GM19238 (cell line): Measurements from ENCODE around the gene MYO5C.

Experiments
- DNase-seq: peaks from one replicate; pipeline ENCODE4 v3.0.0; 2011; ENCODE audit warnings: low spot score; ENCODE audit not compliant: insufficient read length

Gene MYO5C

DNA sequence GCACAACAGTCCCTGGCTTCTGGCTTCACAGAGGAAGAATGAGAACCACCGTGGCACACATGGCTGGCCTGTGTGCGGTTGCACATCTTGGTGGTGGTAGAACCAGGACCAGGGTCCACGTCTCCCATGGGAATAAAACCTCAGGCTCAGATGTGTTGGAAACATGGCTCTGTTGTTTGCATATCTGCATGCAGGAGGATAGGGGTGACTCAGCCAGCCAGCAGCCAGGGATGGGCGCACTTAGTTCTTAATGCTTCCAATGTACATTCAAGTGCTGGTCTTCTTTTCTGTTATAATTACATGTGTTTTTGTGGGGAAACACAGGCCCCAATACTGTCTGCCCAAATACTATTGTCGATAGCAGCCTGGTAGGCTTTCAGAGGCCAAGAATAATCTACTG lies 147.2 kb downstream of the MYO5C start:
- no peak for DNase-seq

DNA sequence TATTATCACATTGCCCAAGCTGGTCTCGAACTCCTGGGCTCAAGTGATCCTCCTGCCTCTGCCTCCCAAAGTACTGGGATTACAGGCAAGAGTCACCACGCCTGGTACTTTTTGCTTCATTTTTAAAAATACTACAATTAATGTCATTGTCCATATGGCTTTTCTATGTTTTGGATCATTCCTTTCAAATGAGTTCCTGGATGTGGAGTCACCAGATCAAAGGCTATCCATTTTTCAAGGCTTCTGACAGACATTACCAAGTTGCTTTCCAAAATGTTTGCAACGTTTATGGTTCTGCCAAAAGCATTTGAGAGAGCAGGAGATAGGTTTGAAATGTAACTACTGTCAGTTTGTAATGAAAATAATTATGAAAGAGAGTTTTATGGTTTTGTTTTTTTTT lies 148.8 kb downstream of the MYO5C start:
- DNase-seq: no peak

GRCh38 chr15:52146261-52146660 lies 149.3 kb downstream of the MYO5C start:
- no peak for DNase-seq

GRCh38 chr15:52144656-52145178 lies 150.9 kb downstream of the MYO5C start:
- no peak for DNase-seq

DNA sequence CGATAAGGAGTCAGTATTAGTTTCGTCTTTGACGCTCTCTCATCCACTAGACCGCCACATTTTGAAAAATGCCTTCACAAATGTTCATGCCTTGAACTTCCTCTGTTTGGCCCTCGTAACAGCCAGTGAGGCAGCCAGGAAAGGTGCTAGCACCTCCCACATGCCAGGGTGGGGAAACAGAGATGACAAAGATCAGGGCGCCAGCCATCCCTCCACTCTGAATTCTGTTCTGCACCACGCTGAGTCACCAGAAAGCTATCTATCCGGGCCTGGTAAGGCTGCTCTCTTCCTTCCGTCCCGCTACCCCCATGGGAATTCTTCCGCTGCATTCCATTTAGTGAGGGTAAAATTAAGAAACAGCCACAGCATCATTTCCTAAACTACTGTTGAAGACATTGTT lies 151.7 kb downstream of the MYO5C start:
- DNase-seq: no peak
